Midbrain (tissue), 1 donor: ENCODE data around the gene WDR18.

Source experiments
- DNase-seq: peaks from one replicate; lab custom pipeline; 2025; lab: John Stamatoyannopoulos, UW

Gene WDR18

DNA sequence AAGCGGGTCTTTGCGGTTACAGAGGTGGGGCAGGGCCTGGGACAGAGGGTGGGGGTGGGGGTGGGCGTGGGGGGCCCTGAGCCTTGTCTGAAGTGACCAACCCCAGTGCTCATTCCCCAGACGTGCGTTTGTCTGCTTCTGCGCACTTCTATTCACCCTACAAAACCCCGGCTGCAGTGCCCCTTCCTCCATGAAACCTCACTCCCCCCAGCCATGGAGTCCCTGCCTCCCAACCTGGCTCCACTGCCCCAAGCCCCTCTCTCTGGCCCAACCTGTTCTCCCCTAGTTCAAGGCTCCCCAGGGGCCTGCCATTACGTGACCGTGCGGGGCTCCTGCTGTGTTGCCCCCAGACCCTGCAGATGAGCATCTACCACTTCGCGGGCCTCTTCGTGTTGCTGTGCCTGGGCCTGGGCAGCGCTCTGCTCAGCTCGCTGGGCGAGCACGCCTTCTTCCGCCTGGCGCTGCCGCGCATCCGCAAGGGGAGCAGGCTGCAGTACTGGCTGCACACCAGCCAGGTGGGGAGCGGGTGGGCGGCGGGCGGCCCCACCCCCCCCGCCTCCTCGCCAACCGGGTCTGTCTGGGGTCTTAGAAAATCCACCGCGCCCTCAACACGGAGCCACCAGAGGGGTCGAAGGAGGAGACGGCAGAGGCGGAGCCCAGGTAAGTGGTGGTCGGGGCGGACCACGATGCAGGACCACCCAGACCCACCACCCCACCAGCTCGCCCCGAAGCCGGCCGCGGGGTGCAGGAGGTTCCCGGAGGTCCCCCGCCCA is 24.3 kb downstream of the WDR18 start:
- DNase-seq: no peak

DNA sequence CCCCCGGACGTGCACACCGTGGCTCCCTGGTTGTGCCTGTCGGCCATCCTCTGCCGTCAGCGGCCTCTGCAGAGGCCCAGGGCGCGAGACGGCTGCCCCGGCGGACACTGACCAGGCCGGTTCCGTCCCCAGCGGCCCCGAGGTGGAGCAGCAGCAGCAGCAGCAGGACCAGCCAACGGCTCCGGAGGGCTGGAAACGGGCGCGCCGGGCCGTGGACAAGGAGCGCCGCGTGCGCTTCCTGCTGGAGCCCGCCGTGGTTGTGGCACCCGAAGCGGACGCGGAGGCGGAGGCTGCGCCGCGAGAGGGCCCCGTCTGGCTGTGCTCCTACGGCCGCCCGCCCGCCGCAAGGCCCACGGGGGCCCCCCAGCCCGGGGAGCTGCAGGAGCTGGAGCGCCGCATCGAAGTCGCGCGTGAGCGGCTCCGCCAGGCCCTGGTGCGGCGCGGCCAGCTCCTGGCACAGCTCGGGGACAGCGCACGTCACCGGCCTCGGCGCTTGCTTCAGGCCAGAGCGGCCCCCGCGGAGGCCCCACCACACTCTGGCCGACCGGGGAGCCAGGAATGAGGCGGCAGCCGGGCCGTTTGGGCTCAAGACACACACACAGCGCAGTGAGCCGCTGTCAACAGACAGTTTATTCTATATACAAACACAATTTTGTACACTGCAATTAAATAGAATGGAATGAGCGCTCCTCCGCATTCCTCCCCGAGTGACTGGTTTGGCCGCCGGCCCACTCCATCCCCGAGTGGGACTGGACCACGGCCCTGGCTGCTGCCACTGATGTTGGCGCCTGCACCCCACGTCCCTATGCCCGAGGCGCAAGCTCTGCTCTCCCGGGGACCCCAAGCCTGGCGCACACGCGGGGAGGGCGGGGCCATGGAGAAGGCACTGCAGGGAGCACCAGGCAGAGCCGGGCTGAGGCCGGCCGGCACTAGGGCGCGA is 25.2 kb downstream of the WDR18 start:
- DNase-seq: no peak

DNA sequence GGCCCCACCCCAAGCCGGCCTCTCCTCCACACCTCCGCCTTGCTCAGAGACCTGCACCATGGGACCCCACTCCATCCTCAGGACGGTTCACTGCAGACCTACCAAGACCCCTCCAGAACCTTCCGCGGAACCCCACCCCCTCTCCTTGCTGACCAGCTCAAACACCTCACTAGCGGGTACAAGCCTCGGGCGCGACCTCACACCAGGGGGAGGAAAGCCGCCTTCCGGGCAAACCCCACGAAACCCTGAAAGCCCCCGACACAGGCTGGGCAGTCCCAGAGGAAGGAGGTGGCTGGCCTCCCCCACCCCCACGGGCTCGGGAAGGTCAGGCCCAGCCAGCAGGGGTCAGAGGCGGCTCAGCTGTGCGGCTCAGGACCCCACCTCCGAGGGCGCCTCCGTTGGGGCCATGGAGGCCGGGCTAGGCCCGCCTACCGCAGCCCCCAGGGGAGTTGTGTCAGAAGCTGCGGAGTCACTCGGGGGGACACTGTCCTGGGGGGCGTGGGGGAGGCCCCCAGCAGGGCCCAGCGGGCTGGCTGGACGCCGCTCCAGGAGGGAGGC is 25.9 kb downstream of the WDR18 start:
- no peak for DNase-seq

DNA sequence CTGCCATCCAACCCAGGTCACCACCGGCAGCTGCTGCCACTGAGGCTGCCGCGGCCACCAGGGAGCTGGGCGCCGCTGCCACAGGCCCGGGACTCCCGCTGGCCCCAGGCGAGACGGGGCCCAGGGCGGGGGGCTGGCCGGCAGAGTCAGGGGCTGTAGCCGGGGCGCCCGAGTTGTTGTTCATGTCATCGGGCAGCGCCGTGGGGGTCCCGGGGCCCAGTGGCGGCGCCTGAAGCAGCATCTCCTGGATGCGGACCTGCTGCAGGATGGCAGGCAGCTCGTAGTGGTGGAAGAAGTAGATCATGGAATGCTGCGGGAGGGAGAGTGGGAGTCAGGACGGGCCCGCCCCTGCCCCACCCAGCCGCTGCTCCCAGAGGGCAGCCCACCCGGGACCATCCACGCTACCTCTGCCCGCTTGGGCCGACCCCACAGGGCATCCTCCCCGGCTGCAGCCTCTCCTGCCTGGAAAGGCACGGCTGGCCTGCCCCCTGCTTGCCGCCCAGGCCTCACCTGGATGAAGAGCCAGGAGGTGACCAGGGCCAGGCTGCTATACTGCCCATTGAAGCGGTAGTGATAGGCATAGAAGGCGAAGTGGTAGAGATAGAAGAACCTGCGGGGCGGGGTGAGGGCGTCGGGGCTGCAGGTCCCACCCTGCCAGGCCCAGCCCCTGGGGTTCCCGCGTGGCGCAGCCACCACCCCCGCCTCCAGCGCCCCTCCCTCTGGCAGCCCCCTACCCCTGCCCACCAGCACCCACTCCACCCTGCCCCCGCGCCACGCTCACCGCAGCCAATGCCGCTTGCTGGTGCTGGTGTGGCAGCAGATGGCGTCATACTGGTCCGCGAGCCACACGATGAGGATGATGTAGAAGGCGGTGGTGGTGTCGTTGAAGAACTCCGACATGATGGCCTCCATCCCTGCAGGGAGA is 26.7 kb downstream of the WDR18 start:
- DNase-seq: no peak

DNA sequence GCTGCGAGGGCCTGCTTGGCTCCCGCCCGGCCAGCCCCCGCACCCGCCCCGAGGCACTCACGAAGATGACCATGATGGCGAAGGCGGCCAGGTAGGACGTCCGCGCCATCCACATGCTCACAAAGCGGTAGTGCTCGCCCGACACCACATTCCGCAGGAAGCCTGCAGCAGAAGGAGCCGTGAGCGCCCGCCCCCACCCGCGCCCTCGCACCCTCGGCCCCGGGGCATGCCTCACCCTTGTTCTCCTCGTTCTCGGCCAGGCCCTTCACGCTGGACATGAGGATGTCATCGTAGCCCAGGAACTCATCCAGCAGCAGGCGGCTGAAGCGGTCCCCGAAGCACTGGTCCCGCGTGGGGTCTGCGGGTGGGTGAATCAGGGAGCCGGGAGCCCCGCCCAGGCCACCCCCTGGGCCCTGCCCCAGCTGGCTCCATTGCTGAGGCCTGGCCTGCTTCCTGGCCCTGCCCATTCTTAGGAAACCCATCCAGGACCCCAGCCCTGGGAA is 27.7 kb downstream of the WDR18 start:
- no peak for DNase-seq

DNA sequence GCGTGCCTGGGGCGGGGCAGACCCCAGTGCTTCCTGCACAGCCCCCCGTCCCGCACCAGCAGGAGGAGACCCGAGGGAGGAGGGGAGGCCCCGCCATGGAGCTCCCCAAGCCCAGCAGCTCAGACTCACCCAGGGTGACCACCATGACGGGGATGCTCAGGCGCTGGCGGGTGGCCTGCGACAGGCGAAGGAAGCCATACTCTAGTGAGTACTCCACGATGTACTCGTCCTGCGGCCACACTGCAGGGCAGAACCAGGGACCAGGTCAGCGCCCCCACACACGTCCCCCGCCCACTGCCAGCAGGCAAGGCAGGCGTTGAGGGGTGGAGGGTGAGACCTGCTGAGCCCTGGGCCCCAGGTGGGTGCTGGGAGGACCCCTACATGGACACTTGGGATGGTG is 28.2 kb downstream of the WDR18 start:
- DNase-seq: no peak

DNA sequence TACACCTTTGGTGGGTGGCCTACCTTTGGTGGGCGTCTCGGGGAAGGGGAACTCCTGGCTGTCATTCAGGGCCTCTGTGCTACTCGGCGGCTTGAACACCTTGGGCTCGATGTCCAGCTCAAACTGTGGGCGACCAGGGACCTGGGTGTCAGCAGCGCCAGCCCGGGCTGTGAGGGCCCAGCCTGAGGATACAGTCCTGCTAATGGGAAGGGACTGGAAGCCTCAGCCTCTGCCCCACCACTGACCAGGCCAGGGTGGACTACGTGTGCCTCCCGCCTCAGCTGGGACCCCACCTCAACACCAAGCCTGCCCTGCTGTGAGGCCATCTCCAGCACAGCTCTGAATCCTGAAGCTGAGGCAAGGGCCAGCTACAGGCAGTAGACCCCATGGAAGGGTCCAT is 29.1 kb downstream of the WDR18 start:
- no peak for DNase-seq

DNA sequence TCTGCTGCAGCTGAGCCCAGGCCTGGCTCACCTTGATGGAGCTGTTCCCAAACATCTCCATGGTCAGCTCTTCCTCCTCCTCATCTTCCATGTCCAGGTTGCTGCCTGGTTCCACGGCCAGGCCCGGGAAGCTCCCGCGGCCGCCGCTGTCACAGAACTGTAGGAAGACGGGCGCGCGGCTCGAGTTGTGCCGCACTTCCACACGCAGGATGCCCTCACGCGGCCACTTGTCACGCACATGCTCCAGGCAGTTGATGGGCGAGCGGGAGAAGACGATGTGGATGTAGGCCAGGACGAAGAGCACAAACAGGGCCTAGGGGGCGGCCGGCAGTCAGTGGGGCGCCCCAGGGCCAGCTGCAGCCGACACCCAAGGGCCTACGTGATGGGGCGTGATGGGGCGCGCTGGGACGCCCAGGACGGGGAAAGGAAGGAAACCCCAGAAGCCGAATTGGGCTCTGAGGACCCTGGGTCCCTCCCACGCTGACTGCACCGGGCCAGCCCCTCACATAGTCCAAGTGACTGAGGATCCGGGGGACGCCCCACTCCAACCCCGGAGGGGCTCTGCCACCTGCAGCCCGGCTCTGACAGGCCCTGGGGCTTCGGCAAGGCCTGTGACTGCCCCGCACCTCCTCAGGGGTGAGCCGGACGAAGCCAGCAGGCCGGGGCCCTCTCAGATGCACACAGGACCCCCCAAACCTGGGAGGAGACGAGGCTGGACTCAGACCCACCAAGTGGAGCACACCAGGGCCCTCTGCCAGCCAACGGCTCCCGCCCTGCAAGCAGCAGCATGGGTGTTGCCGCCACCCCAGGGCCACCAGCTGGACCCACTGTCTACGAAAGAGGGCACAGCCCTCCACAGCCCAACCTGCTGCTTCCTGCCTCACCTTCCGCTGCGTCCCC is 30.3 kb downstream of the WDR18 start:
- no peak for DNase-seq

DNA sequence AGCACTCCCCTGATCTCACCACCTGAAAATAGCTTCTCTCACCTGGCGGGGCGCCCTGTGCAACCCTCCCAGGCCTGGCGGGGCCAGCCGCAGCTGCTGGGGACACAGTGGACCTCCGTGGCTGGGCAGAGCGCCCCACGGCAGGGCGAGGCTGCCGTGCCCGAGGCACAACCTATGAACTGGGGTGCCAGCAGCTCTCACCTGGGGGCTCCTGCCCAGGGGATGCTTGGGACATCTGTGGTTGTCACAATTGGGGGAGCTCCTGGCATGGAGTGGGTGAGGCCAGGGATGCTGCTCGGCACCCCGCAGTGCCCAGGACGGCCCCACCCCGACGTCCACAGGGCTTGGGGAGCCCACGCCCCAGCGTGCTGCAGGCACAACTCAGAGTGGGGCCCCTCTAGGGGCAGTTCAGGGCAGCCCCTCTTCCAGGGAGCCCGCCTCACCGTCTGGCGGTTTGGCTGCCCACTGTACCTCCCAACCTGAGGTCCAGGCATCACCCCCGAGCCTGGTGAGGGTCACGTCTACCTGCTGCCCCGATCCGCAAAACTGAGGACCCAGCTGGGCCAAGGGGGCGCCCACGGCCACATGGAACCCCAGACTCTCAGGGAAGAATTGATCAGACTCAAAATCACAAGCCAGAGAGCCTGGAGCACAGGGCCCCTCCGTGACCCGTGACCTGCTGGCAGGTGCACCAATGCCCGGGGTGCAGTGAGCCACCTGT is 31.1 kb downstream of the WDR18 start:
- no peak for DNase-seq

DNA sequence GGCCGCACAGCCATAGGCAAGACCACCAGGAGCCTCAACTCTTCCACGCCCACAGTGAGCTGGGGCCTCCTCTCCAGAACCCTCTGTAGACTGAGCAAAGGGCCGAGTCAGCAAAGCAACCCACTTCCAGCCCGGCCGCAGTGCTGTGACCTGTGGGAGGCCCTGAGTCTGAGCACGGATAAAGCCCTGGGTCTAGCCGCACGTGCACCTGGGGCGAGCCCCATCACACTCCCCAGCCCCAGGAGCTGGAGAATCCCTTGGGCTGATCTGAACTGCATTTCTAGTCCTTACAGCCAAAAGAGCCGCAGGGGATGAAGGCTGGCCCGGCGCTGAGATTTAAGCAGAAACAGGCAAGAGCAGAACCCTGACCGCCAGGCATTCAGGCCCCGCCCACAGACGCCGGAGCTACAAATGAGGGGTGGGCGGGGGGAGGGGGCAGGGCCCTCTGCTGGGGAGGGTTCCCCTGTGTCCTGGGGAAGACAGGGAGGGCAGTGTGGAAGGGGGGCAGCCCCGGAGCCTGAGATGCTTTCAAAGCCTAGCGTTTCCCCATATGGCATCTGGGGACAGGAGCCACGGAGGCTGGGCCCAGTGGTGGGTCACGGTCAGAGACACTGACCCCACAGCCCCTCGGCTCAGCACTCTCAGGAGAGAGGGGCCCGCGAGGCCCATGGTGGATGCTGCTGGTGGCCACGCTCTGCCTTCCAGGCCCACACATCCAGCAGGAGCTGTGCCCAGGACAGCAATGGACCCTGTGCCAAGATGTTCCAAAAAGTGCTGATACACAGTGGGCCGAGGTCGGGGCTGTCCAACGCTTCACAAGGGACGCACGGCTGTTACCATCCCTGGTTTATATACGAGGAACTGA is 31.9 kb downstream of the WDR18 start:
- no peak for DNase-seq

DNA sequence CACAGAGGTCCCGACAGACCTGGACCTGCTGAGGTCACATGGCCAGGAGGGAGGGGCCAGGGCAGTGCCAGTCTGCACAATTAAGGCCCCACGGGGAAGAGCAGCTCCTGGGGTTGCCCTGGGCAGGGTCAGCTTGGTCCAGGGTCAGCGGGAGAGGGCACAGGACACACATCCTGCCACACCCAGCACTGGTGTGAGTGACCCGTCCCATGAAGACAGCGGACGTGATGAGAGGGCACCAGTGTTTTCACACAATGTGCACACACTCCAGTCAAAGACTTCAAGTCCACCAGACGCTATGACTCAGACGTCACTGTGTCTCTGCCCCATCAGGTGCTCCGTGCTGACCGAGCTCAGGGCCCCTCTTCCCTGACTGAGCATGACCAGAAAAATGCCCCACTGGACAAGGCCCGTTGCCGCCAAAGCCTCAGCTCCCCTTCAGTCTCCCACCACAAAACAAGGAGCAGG is 32.5 kb downstream of the WDR18 start:
- DNase-seq: no peak

DNA sequence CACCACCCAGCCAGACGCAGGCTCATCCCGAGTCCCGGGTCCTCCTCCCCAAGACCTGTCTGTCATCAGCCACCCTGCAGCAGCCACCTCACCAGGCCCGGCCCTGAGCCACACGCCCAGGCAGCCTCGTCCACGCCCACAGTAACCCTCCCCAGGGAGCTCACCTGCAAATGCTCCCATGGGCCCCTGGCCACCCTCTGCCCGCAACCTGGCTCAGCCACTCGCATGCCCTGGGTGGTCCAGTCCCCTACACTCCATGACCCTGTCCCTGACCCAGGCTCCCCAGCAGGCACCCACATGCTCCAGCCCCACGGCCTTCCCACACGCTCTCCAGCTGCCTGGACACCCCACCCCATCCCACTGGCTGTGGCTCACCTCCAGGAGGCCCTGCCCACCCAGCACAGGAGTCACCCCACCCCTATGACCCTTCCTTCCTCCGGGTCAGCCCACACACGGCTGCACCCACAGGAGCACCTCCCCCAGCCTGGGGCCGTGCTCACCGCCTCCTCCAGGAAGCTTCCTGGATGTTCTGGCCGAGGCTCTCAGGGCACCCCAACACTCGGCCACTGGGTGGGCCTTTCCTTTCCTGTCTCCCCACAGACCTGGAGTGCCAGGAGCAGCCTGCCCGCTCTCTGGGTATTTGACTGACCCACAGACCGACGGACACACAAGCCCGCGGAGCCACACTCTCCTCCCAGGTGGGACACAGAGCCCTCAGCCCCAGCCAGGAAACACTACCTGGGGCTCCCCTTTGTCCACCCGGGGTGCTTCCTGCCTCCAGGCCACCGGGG is 33.2 kb downstream of the WDR18 start:
- no peak for DNase-seq

DNA sequence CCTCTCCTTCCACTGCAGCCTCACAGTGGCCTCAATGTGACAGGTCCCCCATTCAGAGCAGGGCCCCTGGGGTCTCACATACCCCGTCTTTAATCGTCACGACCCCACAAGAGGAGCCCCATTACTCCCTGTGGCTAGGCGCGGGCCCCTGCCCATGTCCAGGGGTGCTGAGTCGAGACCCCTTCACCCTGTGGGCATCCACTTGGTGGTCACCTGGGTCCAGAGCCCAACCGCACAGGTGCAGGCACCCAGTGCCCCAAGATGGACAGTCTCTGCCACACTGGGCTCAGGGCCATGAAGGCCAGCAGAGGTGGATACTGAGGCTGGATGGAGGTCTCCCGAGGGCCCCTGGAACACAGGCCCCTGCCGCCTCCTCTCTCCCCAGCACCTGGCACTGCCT is 33.8 kb downstream of the WDR18 start:
- no peak for DNase-seq

DNA sequence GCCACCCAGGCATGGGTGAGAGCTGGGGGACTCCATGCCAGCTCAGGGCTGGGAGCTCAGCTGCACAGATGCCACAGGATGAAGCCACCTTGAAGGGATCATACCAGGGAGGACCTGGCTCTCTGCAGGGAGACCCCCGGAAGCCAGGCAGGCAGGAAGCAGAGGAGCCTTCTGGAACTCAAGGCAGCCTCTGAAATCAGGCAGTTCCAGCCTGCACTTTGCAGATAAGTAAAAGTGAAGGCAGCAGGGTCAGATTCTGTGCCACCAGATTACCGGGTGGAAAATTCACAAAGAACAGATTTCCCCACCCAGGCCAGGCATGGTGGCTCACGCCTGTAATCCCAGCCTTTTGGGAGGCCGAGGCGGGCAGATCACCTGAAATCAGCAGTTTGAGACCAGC is 34.2 kb downstream of the WDR18 start:
- DNase-seq: no peak

DNA sequence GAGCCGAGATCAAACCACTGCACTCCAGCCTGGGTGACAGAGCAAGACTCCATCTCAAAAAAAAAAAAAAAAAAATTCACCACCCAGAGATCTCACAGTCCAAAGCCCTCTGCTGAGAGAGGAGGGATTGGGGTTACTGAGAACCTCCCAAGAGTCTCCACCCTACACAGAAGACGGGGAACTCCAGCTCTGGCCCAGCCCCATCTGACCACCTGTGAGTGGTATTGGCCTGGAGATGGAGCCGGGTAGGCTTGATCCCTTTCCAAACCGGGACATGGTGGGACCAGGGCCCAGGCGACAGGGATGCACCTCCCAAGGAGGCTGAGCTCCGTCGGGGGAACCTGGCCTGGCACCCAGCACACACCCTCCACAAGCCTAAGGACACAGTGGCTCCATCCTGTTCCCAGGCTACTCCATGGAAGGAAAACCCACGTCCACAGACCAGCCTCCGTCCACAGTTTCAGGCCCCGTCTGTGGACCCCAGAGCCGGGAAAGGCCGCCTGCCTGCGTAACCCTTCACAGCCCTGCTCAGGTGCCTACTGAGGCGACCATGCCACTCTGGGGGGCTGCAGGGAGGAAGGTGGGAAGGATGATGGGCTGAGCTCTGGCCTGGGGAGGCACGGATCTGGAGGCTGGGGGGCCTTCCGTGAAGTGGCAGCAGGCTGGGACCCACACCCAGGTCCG is 34.9 kb downstream of the WDR18 start:
- no peak for DNase-seq

DNA sequence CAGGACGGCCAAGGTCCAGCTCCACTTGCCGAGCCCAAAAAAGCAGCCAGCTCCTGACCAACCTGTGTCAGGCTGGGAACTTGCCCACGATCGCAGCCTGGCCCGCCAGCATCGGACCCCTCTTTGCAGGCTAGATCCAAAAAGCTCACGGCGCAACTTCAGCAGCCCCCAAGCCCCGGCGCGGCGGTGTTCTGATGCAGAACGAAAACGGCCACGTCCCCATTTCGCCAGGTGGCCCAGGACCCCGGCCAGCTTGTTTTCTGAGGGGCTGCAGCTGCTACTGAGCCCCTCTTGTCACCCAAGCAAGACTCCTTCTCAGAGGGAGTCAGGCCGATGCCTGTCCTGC is 35.4 kb downstream of the WDR18 start:
- DNase-seq: no peak
